ENCODE data around the gene MACROD1. TPM values are rescaled to one million over a fixed set of nuclear protein-coding genes. Genes with fewer than 3 reads are reported as not detected.

The MACROD1 gene
- total RNA-seq, 4 donors from 2014 or later = 10.4 to 31.5 (median 19.5) TPM

GRCh38 chr11:64098318-64098831 is 67.5 kb downstream of the MACROD1 start:
- H3K4me3 ChIP-seq = no peak overlapping the region
- no peak for DNase-seq
- TF ChIP-seq CTCF (IDR thresholded peaks at IDR 0.05) (no peak), POLR2A (IDR thresholded peaks at IDR 0.05) (no peak)
- WGBS, 2 donors = 86 to 93% methylated on average over 2 to 3 of the region's 6 CpGs
- intact Hi-C loops (cut with DNase I) = no loop called here
- no peaks in the 10 kb centered on the region for H3K9me3 ChIP-seq
- no peaks in the 10 kb centered on the region for H3K36me3 ChIP-seq
- no peaks in the 10 kb centered on the region for H3K27me3 ChIP-seq
- H3K27ac ChIP-seq = no peak overlapping the region
- H3K4me1 ChIP-seq = peaks cover 0 to 31% (median 6%) of the 10 kb centered on the region in 3 donors

- Histone ChIP-seq H3K9me3 (no peaks in the 10 kb centered on the region), H3K27me3 (no peaks in the 10 kb centered on the region), H3K27ac (no peak overlapping the region), H3K4me3 (no peak overlapping the region), H3K4me1 (peaks cover 0 to 31% (median 6%) of the 10 kb centered on the region in 3 donors), H3K36me3 (no peaks in the 10 kb centered on the region)
- DNase-seq = no peak
- TF ChIP-seq POLR2A (IDR thresholded peaks at IDR 0.05) (no peak), CTCF (IDR thresholded peaks at IDR 0.05) (no peak)
- intact Hi-C loops (cut with DNase I) = no loop called here
- 70 to 75% methylated on average over 12 to 18 of the region's 25 CpGs for WGBS, 2 donors
These were observed 68.2 kb downstream of the MACROD1 start for GRCh38 chr11:64097468-64098317.

- WGBS, 2 donors = 50 to 100% methylated on average over 2 of the region's 13 CpGs
- intact Hi-C loops (cut with DNase I) = no loop called here
These were observed 69.1 kb downstream of the MACROD1 start for GRCh38 chr11:64096835-64097234.

GRCh38 chr11:64095949-64096348 is 70.0 kb downstream of the MACROD1 start:
- Histone ChIP-seq H3K27ac (no peak overlapping the region), H3K36me3 (no peaks in the 10 kb centered on the region), H3K4me3 (no peak overlapping the region), H3K9me3 (no peaks in the 10 kb centered on the region), H3K27me3 (no peaks in the 10 kb centered on the region), H3K4me1 (peaks cover 0 to 31% (median 6%) of the 10 kb centered on the region in 3 donors)
- WGBS, 2 donors = 80% methylated on average over 4 of the region's 14 CpGs; no CpG with 5 or more reads in 1 of the 2 donors
- no peak for DNase-seq
- no peak for TF ChIP-seq POLR2A (IDR thresholded peaks at IDR 0.05)
- TF ChIP-seq CTCF (IDR thresholded peaks at IDR 0.05) = no peak
- intact Hi-C loops (cut with DNase I) = no loop called here

More at GRCh38 chr11:64096835-64097234, 69.1 kb downstream of the MACROD1 start:
- no peak for DNase-seq
- peaks cover 0 to 31% (median 6%) of the 10 kb centered on the region in 3 donors for H3K4me1 ChIP-seq
- H3K4me3 ChIP-seq = no peak overlapping the region
- no peaks in the 10 kb centered on the region for H3K9me3 ChIP-seq
- no peak overlapping the region for H3K27ac ChIP-seq
- no peaks in the 10 kb centered on the region for H3K36me3 ChIP-seq
- TF ChIP-seq POLR2A (IDR thresholded peaks at IDR 0.05) = no peak
- TF ChIP-seq CTCF (IDR thresholded peaks at IDR 0.05) = no peak
- H3K27me3 ChIP-seq = no peaks in the 10 kb centered on the region

- H3K36me3 ChIP-seq = no peaks in the 10 kb centered on the region
- no peak for DNase-seq
- no peaks in the 10 kb centered on the region for H3K27me3 ChIP-seq
- no peaks in the 10 kb centered on the region for H3K9me3 ChIP-seq
- intact Hi-C loops (cut with DNase I) = no loop called here
- WGBS, 2 donors = 51 to 82% methylated on average over 8 to 9 of the region's 10 CpGs
- peaks cover 0 to 31% (median 6%) of the 10 kb centered on the region in 3 donors for H3K4me1 ChIP-seq
- no peak overlapping the region for H3K4me3 ChIP-seq
- H3K27ac ChIP-seq = peak overlapping the region in 1 of 4 donors; percentile 0
- no peak for TF ChIP-seq POLR2A (IDR thresholded peaks at IDR 0.05)
- TF ChIP-seq CTCF (IDR thresholded peaks at IDR 0.05) = no peak
These were observed 70.6 kb downstream of the MACROD1 start for GRCh38 chr11:64095273-64095817.
